ENCODE results near the gene TBX3. TPM values are rescaled to one million over a fixed set of nuclear protein-coding genes. Genes with fewer than 3 reads are reported as not detected.
A peak's percentile ranks its signal among the peaks of the same experiment; 100 is the strongest.

Gene TBX3
- total and polyA plus RNA-seq, 4 donors: 5.8 to 26.8 (median 17.6) TPM

GRCh38 chr12:114671443-114672411 lies 12.2 kb downstream of the TBX3 start:
- Histone ChIP-seq H3K27me3 (ENCODE audit: control insufficient read depth in 4 of 4, insufficient read depth in 4 of 4, low read length in 3 of 4) (no peaks in the 10 kb centered on the region), H3K4me3 (ENCODE audit: low read depth in 1 of 3, low read length in 3 of 3) (no peak overlapping the region), H3K4me1 (ENCODE audit: control insufficient read depth in 4 of 4, insufficient read depth in 4 of 4, low read length in 3 of 4) (peaks cover 4 to 35% (median 17%) of the 10 kb centered on the region in 4 donors), H3K27ac (ENCODE audit: low read depth in 1 of 2, low read length in 2 of 2) (no peak overlapping the region), H3K9me3 (ENCODE audit: control insufficient read depth in 4 of 4, low read length in 3 of 4) (no peaks in the 10 kb centered on the region), H3K36me3 (ENCODE audit: control insufficient read depth in 4 of 4, insufficient read depth in 3 of 4, low read depth in 1 of 4, low read length in 3 of 4) (peaks cover 3 to 26% (median 11%) of the 10 kb centered on the region in 4 donors), H3K9ac (ENCODE audit: low read depth in 1 of 2, low read length in 2 of 2) (no peak overlapping the region)
- WGBS: 75% methylated on average over 61 of the region's 61 CpGs
- no peak for TF ChIP-seq HNF4A (conservative IDR thresholded peaks at IDR 0.05)
- TF ChIP-seq GABPA (IDR thresholded peaks at IDR 0.05 in 1 of 2, conservative IDR thresholded peaks at IDR 0.05 in 1 of 2): no peak
- TF ChIP-seq RXRA (IDR thresholded peaks at IDR 0.05): no peak
- TF ChIP-seq FOXA1 (IDR thresholded peaks at IDR 0.05): no peak
- no peak for TF ChIP-seq RAD21 (IDR thresholded peaks at IDR 0.05)
- no peak for TF ChIP-seq TAF1 (conservative IDR thresholded peaks at IDR 0.05)
- no peak for TF ChIP-seq CTCF (IDR thresholded peaks at IDR 0.05; ENCODE audit: low read depth, low read length, missing input control)
- TF ChIP-seq REST (IDR thresholded peaks at IDR 0.05): no peak
- TF ChIP-seq MAX (IDR thresholded peaks at IDR 0.05): no peak
- TF ChIP-seq ZBTB33 (IDR thresholded peaks at IDR 0.05): no peak
- DNase-seq (ENCODE audit: low spot score): no peak

- no peak overlapping the region for H3K4me3 ChIP-seq (ENCODE audit: low read depth in 1 of 3, low read length in 3 of 3)
- WGBS: 51% methylated on average over 4 of the region's 4 CpGs
- no peak overlapping the region for H3K9ac ChIP-seq (ENCODE audit: low read depth in 1 of 2, low read length in 2 of 2)
- no peak for DNase-seq (ENCODE audit: low spot score)
- H3K4me1 ChIP-seq (ENCODE audit: control insufficient read depth in 4 of 4, insufficient read depth in 4 of 4, low read length in 3 of 4): peaks cover 4 to 35% (median 15%) of the 10 kb centered on the region in 4 donors
- no peaks in the 10 kb centered on the region for H3K27me3 ChIP-seq (ENCODE audit: control insufficient read depth in 4 of 4, insufficient read depth in 4 of 4, low read length in 3 of 4)
- peak overlapping the region in 1 of 2 donors; percentile 66 for H3K27ac ChIP-seq (ENCODE audit: low read depth in 1 of 2, low read length in 2 of 2)
- H3K9me3 ChIP-seq (ENCODE audit: control insufficient read depth in 4 of 4, low read length in 3 of 4): no peaks in the 10 kb centered on the region
- H3K36me3 ChIP-seq (ENCODE audit: control insufficient read depth in 4 of 4, insufficient read depth in 3 of 4, low read depth in 1 of 4, low read length in 3 of 4): peaks cover 3 to 20% (median 9%) of the 10 kb centered on the region in 4 donors
- TF ChIP-seq JUND (IDR thresholded peaks at IDR 0.05) (no peak), ZBTB33 (IDR thresholded peaks at IDR 0.05) (no peak), RAD21 (IDR thresholded peaks at IDR 0.05) (no peak), EGR1 (IDR thresholded peaks at IDR 0.05; ENCODE audit: low read depth in 2 of 2) (no peak), SP1 (IDR thresholded peaks at IDR 0.05) (no peak), HNF4G (IDR thresholded peaks at IDR 0.05) (no peak), RXRA (IDR thresholded peaks at IDR 0.05) (no peak), MAX (IDR thresholded peaks at IDR 0.05) (no peak), REST (IDR thresholded peaks at IDR 0.05) (no peak), FOXA1 (IDR thresholded peaks at IDR 0.05) (no peak)
Measured at GRCh38 chr12:114671066-114671442, 12.9 kb downstream of the TBX3 start.

Data from liver (tissue), 9 donors.